Loucy (cell line): ENCODE measurements around the gene MAP4K5.

ENCODE experiments used
- EZH2phosphoT487 ChIP-seq: fragments of 200-600 bp; IDR thresholded peaks from 2 replicates; pipeline ENCODE4 v1.6.1; 2018; ENCODE audit warnings: antibody characterized with exemption, mild to moderate bottlenecking, moderate library complexity, borderline replicate concordance
- TF ChIP-seq, protein P1 (sequence below): fragments of 200-600 bp; sonication (generic); conservative IDR thresholded peaks from 2 replicates; pipeline ENCODE4 v1.5.1; 2014; ENCODE audit warnings: mild to moderate bottlenecking, antibody characterized with exemption, low read length

GRCh38 chr14:50452296-50452695 is 80.1 kb downstream of the MAP4K5 start:
- TF ChIP-seq, protein P1, sequence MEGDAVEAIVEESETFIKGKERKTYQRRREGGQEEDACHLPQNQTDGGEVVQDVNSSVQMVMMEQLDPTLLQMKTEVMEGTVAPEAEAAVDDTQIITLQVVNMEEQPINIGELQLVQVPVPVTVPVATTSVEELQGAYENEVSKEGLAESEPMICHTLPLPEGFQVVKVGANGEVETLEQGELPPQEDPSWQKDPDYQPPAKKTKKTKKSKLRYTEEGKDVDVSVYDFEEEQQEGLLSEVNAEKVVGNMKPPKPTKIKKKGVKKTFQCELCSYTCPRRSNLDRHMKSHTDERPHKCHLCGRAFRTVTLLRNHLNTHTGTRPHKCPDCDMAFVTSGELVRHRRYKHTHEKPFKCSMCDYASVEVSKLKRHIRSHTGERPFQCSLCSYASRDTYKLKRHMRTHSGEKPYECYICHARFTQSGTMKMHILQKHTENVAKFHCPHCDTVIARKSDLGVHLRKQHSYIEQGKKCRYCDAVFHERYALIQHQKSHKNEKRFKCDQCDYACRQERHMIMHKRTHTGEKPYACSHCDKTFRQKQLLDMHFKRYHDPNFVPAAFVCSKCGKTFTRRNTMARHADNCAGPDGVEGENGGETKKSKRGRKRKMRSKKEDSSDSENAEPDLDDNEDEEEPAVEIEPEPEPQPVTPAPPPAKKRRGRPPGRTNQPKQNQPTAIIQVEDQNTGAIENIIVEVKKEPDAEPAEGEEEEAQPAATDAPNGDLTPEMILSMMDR, result no peak
- TF ChIP-seq EZH2phosphoT487, result no peak
